Left lobe of liver (tissue), 2 donors: Measurements from ENCODE around the gene IMPA2. TPM values are rescaled to one million over a fixed set of nuclear protein-coding genes. Genes with fewer than 3 reads are reported as not detected.
"Not testable (repeated sequence)": the region's sequence is repeated elsewhere in the genome, so short reads cannot be mapped to it uniquely, and the experiment has no call there.

Experiments
- ATAC-seq: fragments of 200-7000 bp; cut with Tn5 transposase; one replicate; pipeline ENCODE4 v1.9.1; 2020; ENCODE audit warnings: mild to moderate bottlenecking, moderate library complexity
- DNase-seq: peaks from one replicate; pipeline ENCODE4 v3.0.0-alpha.2; 2020; ENCODE audit warnings: low spot score
- total RNA-seq: library from RNA; stranded (reverse); gene quantifications from one replicate; pipeline ENCODE4 v1.2.1, GENCODE V29; 2021
- donor health status: DM: no; HTN: no; CAD: no; lungs with moderate emphysema.
- donor health status: DM: no; HTN: yes; CAD: no.

The IMPA2 gene
- 51.3 TPM for total RNA-seq

- ATAC-seq (no peak), DNase-seq (no peak)
Observed at GRCh38 chr18:11981192-11981542, at the start of gene IMPA2. Gene IMPA2 (plus strand): TSS chr18:11981507. CDS start chr18:11981670, 163 bp downstream.

GRCh38 chr18:11932393-11932792 is 48.9 kb upstream of the IMPA2 start:
- ATAC-seq (no peak), DNase-seq (no peak)

GRCh38 chr18:11937874-11938478 is 43.3 kb upstream of the IMPA2 start:
- peak; percentile 99 for ATAC-seq
- DNase-seq: peak; percentile 79

GRCh38 chr18:11940956-11941355 is 40.4 kb upstream of the IMPA2 start:
- DNase-seq (no peak), ATAC-seq (no peak)

- DNase-seq (no peak), ATAC-seq (no peak)
Observed at GRCh38 chr18:11943551-11943950, 37.8 kb upstream of the IMPA2 start.

GRCh38 chr18:11944252-11944651 is 37.1 kb upstream of the IMPA2 start:
- ATAC-seq (no peak), DNase-seq (no peak)

GRCh38 chr18:11944786-11945185 is 36.5 kb upstream of the IMPA2 start:
- DNase-seq (no peak), ATAC-seq (no peak)

GRCh38 chr18:11945834-11946659 is 35.3 kb upstream of the IMPA2 start:
- ATAC-seq: not testable (repeated sequence)

GRCh38 chr18:11946756-11947155 is 34.6 kb upstream of the IMPA2 start:
- DNase-seq: no peak
- ATAC-seq: peak; percentile 49

More at GRCh38 chr18:11945834-11946659, 35.3 kb upstream of the IMPA2 start:
- peak; percentile 51 for DNase-seq

GRCh38 chr18:11947214-11948191 is 33.8 kb upstream of the IMPA2 start:
- peak; percentile 92 for DNase-seq
- ATAC-seq: peak; percentile 96

- no peak for DNase-seq
- ATAC-seq: no peak
Observed at GRCh38 chr18:11948852-11949523, 32.3 kb upstream of the IMPA2 start.

GRCh38 chr18:11950824-11951223 is 30.5 kb upstream of the IMPA2 start:
- DNase-seq: no peak

GRCh38 chr18:11951390-11951851 is 29.9 kb upstream of the IMPA2 start:
- ATAC-seq: no peak

More at GRCh38 chr18:11950824-11951223, 30.5 kb upstream of the IMPA2 start:
- ATAC-seq: no peak

GRCh38 chr18:11953113-11953512 is 28.2 kb upstream of the IMPA2 start:
- ATAC-seq: no peak
- DNase-seq: no peak

More at GRCh38 chr18:11951390-11951851, 29.9 kb upstream of the IMPA2 start:
- DNase-seq: no peak

GRCh38 chr18:11955239-11956029 is 25.9 kb upstream of the IMPA2 start:
- ATAC-seq (no peak), DNase-seq (no peak)

GRCh38 chr18:11956371-11957308 is 24.7 kb upstream of the IMPA2 start:
- DNase-seq (no peak), ATAC-seq (no peak)

GRCh38 chr18:11957636-11958035 is 23.7 kb upstream of the IMPA2 start:
- ATAC-seq: no peak
- no peak for DNase-seq

GRCh38 chr18:11959651-11960050 is 21.7 kb upstream of the IMPA2 start:
- not testable (repeated sequence) for ATAC-seq, DNase-seq
